GM20000 (cell line): ENCODE results near the gene APBA3.
A peak's percentile ranks its signal among the peaks of the same experiment; 100 is the strongest.

Experiments used
- DNase-seq: peaks from one replicate; pipeline ENCODE4 v3.0.0; 2012; ENCODE audit warnings: low spot score
- CTCF ChIP-seq: IDR thresholded peaks from 2 replicates; pipeline ENCODE4 v1.5.1; 2012; ENCODE audit warnings: mild to moderate bottlenecking, control low read depth; ENCODE audit errors: extremely low read depth, missing control alignments

APBA3 gene

DNA sequence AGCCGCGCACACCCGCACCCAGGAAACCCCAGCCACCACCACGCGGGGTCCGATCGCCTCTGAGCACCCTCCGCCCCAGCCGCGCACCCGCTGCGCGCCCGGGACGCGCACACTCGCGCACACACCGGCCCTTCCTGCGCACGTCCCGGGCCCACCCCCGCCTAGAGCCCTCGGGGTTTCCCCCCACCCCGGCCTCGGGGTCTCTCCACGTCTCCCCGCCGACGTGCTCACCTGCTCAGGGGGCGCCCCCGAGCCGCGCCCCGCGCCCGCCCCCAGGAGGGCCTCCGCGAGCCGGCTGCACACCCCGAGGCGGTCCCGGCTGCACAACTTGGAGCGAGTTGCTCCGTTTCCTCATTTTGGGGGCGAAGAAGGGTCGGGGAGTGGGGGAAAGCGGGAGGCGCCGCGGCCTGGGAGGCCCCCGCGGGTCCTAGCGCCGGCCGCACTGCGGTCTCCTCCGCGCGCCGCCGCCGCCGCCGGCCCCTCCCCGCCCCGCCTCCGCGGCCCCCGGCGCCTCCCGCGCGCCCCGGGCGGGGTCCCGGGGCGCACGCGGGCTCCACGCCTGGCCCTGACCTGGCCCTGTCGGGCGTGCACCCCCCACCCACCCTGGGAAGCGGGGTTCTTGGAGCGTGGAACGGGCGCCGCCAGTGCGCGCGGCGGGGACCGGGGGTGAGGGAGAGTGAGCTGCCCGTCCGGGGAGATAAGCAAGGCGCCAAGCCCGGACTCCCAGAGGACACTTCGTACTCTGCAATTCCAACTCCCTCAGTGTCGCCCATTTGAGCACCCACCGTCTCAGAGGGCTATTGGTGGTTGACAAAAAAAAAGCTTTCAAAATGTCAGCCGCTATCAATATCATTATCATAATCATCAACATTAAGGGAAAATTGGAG lies 24.7 kb upstream of the APBA3 start, which contains the start of gene MATK:
Gene MATK (minus strand): TSS at position 444 of the 887 bp plus-strand sequence. CDS start 1,246 bp downstream, outside the sequence.
- peak; percentile 71 for DNase-seq
- no peak for TF ChIP-seq CTCF

- no peak for TF ChIP-seq CTCF
- no peak for DNase-seq
Observed at GRCh38 chr19:3785451-3785937, 24.0 kb upstream of the APBA3 start.

DNA sequence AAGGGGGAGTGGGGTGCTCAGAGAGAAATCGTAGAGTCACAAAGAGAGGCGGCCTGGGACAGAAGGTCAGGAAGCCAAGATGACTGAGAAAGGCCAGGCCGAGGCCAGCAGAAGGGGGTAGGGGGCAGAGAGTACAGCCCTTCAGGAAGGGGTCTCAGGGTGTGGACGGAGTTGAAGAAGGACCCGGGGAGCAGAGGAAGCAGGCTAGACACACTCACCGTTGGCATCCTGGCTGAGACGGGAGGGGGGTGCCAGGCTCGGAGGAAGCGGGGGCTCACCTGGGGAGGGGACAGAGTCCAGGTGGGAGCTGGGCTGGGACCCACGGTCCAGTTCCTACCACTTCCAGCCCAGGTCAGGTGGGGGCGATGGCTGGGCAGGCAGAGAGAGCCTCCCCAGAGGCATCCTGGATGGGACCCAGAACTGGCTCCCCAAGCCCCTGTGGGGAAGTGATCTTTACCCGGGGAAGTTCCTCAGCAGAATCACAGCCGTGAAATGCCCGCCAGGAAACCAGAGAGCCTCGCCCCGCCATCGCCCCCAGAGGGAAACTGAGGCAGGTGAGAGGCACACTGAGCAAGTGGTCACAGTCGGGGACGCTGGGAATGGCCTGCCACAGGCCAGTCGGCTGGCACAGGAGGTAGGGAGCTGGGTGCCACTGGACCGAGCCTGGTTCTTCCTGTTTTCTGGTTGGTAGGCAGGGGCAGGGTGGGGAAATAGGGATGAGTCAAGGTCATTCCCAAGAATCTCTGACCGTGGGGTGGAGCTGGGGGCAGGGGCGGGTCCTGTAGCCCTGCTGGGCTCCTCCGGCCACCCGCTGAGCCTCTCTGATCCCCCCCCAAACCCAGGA lies 23.3 kb upstream of the APBA3 start:
- DNase-seq: no peak
- TF ChIP-seq CTCF: no peak

DNA sequence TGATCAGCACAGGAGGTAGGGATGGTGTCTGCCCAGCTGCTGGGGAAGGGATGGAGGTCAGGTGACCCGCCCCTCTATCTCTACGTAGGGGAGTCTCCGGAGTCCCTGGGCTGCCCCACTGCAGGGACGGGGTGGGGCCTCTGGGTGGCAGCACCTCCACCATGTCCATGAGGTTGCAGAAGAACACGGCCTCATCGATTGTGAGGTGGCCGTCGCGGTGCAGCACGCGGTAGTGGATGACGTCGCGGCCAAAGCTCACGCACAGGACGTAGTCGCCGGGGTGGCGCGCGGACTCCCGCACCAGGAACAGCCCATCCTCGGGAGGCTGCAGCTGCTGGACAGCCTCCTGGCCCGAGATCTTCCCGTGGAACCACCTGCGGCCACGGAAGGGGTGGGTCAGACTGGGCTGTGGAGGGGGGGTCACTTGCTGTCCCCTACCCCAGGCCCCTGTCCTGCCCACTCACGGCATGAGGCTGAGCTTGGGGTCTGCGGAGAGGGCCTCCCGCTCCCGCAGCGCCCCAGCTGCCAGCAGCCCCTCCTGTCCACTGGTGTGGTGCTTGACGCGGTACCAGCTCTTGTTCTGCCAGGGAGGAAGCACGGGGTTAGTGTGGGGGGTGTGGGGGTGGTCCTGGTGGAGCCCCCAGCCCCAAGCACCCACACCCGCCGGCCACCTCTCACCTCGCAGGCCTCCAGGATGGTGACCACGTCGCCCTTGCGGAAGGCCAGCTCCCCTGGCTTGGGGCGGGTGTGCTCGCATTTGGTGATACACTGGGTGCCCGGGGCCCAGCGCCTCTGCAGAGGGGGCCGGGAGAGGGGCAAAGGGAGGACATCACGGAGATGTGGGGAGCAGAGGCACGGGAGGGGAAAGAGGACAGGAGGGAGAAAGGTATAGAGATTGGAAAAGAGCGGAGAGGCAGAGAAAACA lies 22.4 kb upstream of the APBA3 start:
- no peak for TF ChIP-seq CTCF
- no peak for DNase-seq

DNA sequence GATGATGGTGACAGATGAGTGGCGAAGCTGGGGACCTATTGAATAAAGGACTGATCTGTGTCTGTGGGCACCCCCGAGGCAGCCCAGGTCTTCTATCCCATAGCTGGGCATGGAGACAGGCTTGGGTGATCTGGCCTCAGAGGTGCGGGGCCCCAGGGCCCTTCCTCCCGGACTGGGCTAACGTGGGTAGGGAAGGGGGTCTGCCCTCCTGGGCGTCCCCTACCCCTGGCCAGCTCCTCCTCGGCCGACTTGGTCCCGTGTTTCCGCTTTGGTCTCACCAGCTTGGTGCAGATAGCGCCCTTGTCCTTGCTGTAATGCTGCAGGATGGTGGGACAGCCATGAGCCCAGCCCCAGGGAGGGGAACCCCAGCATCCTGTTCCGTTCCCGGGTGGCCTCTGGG lies 21.4 kb upstream of the APBA3 start:
- no peak for TF ChIP-seq CTCF
- DNase-seq: no peak

GRCh38 chr19:3782330-3782729 lies 20.8 kb upstream of the APBA3 start:
- no peak for TF ChIP-seq CTCF
- DNase-seq: no peak
